LNCaP clone FGC (cell line): ENCODE measurements around the gene POPDC3.
"Not testable (repeated sequence)": the region's sequence is repeated elsewhere in the genome, so short reads cannot be mapped to it uniquely, and the experiment has no call there.

ENCODE experiments used
- DNase-seq: peaks from one replicate; pipeline ENCODE4 v3.0.0-alpha.2; 2011; ENCODE audit warnings: low read depth
- H3K4me3 ChIP-seq: 2 replicates; pipeline ENCODE4 v1.5.1; 2011; ENCODE audit warnings: mild to moderate bottlenecking, low read depth, low read length, control low read depth
- CTCF ChIP-seq: IDR thresholded peaks from 2 replicates; pipeline ENCODE4 v1.5.1; 2012; ENCODE audit warnings: mild to moderate bottlenecking; ENCODE audit not compliant: control insufficient read depth, insufficient read depth; ENCODE audit errors: extremely low read depth

Gene POPDC3

GRCh38 chr6:105179244-105180065 lies at the start of gene POPDC3:
Gene POPDC3 (minus strand): TSS chr6:105180014. CDS start chr6:105161909, 18,105 bp downstream.
- DNase-seq, result no peak
- TF ChIP-seq CTCF, result peak; percentile 13; the same call in 1 of the 2 replicates
- peak within 1 kb of the TSS; percentile 47 for H3K4me3 ChIP-seq

GRCh38 chr6:105227295-105227767 lies 47.5 kb upstream of the POPDC3 start:
- H3K4me3 ChIP-seq, result no peak overlapping the region
- DNase-seq, result no peak

GRCh38 chr6:105226598-105227294 lies 46.9 kb upstream of the POPDC3 start:
- no peak overlapping the region for H3K4me3 ChIP-seq
- no peak for DNase-seq
- no peak for TF ChIP-seq CTCF

More at GRCh38 chr6:105227295-105227767, 47.5 kb upstream of the POPDC3 start:
- no peak for TF ChIP-seq CTCF

GRCh38 chr6:105223242-105223641 lies 43.4 kb upstream of the POPDC3 start:
- no peak overlapping the region for H3K4me3 ChIP-seq
- TF ChIP-seq CTCF, result no peak
- DNase-seq, result no peak

- H3K4me3 ChIP-seq, DNase-seq: not testable (repeated sequence)
These were observed 41.4 kb upstream of the POPDC3 start for GRCh38 chr6:105221219-105221618.

- no peak overlapping the region for H3K4me3 ChIP-seq
- DNase-seq, result no peak
- no peak for TF ChIP-seq CTCF
These were observed 40.4 kb upstream of the POPDC3 start for GRCh38 chr6:105220186-105220585.

GRCh38 chr6:105219218-105219617 lies 39.4 kb upstream of the POPDC3 start:
- H3K4me3 ChIP-seq, DNase-seq: not testable (repeated sequence)
